ENCODE measurements around the gene FAM72B.
"Not testable (repeated sequence)": the region's sequence is repeated elsewhere in the genome, so short reads cannot be mapped to it uniquely, and the experiment has no call there.

GRCh38 chr1:121214544-121215156 lies 30.5 kb upstream of the FAM72B start:
- TF ChIP-seq EZH2phosphoT487, CTCF, EZH2 (IDR thresholded peaks at IDR 0.05): not testable (repeated sequence)
